CD4-positive, alpha-beta T cell treated with Interleukin-17A for 1 hour (primary cell): ENCODE measurements around the gene DCAF16.
A peak's percentile ranks its signal among the peaks of the same experiment; 100 is the strongest.
"Not testable (repeated sequence)": the region's sequence is repeated elsewhere in the genome, so short reads cannot be mapped to it uniquely, and the experiment has no call there.

Experiments
- DNase-seq: peaks from one replicate; pipeline ENCODE4 v3.0.0-alpha.2; 2020

The DCAF16 gene

GRCh38 chr4:17810260-17811077 is at the start of gene DCAF16, which contains the start of gene NCAPG:
TSS of gene DCAF16 (minus strand) at chr4:17810757. CDS start at chr4:17804141, 6,616 bp downstream.
TSS of gene NCAPG (plus strand) at chr4:17810979. CDS start at chr4:17811078, 99 bp downstream.
- DNase-seq = peak; percentile 99

GRCh38 chr4:17859793-17860406 is 49.3 kb upstream of the DCAF16 start:
- no peak for DNase-seq

DNA sequence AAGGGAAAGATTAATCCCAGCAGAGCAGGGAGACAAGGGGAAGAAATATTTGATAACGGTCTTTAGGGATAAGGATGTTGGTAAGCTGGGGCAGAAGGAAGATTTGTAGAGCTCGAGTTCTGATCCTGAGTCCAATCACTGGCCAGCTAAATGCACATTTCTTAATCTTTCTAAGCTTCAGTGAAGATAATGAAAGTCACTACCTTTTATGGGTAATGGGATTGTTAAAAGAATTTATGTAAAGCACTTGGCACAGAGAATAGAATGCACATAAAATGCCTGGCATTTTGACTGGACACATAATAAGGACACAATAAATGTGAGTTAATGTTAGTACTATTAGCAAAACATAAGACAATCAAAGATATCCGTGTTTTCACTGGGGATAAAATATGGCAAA is 43.5 kb upstream of the DCAF16 start:
- DNase-seq = no peak

DNA sequence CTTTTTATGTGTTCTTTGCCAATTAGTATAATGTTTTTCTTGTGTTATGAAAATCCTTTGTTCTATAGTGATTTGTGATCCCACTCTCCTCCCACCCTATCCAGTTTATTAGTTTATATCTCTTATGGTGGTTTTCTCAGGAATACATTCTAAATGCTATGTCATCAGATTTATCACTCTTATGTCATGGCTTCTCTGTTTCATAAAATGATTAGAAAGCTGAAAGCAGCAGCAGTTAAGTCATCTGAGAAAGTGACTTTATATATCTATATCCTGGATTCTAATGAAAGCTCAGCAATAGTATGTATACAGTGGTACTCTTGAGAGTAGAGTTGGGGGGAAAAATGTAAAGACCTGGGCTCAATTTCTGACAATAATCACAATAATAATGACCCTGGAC is 41.4 kb upstream of the DCAF16 start:
- no peak for DNase-seq

- DNase-seq = not testable (repeated sequence)
These were observed 39.7 kb upstream of the DCAF16 start for GRCh38 chr4:17850295-17850694.

GRCh38 chr4:17846266-17846665 is 35.7 kb upstream of the DCAF16 start:
- no peak for DNase-seq

- DNase-seq = no peak
These were observed 13.5 kb upstream of the DCAF16 start for GRCh38 chr4:17823871-17824669.

DNA sequence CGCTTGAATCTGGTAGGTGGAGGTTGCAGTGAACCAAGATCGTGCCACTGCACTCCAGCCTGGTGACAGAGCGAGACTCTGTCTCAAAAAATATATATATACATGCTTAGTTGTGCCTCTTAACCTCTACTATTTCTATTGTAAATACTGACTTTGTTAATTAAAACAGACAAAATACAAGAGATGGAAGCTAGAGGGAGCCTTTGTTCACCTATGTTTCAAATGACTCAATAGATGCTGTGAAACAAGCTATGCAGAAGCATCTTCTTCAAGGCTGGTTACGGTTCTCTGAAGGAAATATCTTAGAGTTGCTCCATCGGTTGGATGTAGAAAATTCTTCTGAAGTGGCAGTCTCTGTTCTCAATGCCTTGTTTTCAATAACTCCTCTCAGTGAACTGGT is 6.5 kb upstream of the DCAF16 start:
- DNase-seq = peak; percentile 70

GRCh38 chr4:17816142-17816541 is 5.6 kb upstream of the DCAF16 start:
- DNase-seq = no peak

DNA sequence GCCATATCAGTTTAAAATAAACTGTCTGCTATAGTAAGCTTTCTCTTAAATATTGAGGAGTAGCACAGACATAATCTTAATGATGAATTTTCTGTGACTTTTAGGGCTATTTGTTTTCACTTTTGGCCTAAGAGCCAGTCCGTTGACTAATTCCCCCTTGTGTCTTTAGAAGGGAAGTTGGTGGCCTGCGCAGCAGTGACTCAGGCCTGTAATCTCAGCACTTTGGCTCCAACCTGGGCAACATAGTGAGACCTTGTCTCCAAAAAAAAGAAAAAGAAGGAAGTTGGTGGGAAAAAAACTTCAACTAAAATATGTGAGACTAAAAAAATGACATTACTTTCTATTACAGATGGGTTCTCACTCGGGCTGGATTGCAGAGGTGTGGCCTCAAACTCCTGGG is 3.6 kb upstream of the DCAF16 start:
- no peak for DNase-seq

DNA sequence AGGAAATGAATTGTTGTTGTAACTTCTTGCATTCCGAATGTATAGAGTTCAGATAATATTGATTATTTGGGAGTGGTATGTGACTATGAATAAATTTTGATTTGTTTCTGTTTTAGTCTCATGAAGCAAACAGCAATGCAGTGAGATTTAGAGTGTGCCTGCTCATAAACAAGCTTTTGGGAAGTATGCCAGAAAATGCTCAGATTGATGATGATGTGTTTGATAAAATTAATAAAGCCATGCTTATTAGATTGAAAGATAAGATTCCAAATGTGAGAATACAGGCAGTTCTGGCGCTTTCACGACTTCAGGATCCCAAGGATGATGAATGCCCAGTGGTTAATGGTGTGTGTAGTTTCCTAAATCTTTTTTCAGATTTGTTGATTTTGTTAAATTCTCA is 2.2 kb upstream of the DCAF16 start:
- no peak for DNase-seq

DNA sequence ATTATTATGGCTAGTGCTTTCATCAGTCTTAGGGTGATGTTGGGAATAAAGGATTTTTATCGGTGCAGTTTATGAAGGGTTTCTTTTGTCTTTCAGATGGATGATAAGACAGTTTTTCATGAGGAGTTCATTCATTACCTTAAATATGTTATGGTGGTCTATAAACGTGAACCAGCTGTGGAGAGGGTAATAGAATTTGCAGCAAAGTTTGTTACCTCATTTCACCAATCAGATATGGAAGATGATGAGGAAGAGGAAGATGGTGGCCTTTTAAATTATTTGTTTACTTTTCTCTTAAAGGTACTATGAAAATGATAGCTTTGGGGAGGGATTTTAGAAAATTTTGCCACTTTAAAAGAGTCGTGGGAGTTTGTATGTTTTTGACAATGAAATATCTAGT is 1.6 kb upstream of the DCAF16 start:
- no peak for DNase-seq

- no peak for DNase-seq
These were observed 584 bp upstream of the DCAF16 start for GRCh38 chr4:17811078-17811603.

DNA sequence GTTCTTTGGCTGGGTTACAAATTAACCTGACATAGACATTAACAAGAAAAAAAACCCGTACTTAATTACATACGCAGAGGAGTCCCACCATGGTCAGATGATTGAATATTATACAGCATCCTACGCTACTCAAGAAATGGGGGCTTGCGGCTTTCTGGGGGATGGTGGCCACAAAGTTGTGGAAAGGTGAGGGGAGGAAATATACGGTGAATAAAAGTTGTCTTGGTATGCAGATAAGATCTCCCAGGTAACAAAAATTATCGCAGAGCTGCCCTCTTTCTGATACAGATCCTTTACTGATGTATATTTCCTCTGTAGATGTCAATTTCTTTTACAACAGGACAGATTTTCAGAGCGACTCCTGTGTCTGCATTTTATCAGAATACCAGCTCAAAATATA is 890 bp downstream of the DCAF16 start:
- DNase-seq = peak; percentile 28

DNA sequence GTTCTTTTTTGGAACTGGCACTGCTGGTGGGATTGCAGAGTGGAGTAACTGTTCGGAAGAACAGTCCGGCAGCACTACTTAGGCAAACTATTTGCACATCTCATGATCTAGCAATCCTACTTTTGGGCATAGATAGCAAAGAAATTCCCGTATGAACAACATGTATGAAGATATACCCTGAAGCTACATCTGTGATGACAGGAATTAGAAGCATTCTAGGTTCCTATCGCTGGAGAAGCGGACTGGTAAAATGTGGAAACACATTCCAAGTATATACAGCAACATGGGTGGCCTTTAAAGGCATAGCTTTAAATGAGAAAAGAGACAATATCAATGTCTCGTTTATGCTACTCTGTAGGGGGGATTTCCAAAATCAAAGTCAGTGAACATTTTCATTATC is 3.1 kb downstream of the DCAF16 start:
- DNase-seq = no peak

- DNase-seq = no peak
These were observed 4.9 kb downstream of the DCAF16 start for GRCh38 chr4:17805580-17806155.

DNA sequence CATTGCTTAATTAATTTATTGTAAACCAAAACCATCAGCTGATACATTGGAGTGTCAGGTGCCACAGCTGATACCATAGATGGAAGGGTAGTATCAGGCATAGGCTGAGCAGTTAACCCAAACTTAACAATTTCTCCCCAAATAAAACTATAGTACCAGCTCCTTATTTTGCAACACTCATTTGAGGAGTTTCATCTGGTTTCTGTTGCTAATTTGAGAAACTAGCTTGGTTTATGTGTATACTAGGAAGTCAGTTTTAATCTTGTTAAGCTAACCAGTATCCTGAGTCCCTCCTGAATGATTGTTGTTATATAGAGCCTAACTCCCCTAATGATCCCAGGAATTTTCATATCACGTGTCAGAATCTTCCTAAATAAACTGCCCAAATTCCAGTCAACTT is 12.7 kb downstream of the DCAF16 start:
- DNase-seq = no peak

- no peak for DNase-seq
These were observed 15.8 kb downstream of the DCAF16 start for GRCh38 chr4:17794730-17795129.

GRCh38 chr4:17788956-17789355 is 21.6 kb downstream of the DCAF16 start:
- no peak for DNase-seq

DNA sequence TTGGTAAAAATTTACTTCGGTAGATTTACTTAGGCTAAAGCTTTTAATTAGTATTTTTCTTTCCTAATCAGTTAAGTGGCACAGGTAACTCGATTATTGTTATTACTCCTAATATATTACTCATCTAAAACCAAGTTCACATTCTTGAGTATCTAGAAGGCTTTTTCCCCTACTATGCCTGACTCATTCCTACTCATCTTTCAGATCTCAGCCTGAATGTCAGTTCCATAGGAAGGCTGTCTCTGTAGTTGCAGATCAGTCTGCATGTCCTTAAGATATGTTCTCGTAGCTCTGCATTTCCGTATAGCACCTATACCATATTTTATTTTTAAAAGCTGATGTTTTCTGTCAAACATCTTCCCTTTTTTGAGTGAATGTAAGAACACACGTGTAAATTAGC is 23.2 kb downstream of the DCAF16 start:
- DNase-seq = no peak

- DNase-seq = no peak
These were observed 24.0 kb downstream of the DCAF16 start for GRCh38 chr4:17786567-17786966.

- DNase-seq = no peak
These were observed 24.7 kb downstream of the DCAF16 start for GRCh38 chr4:17785858-17786257.
